Uterus (tissue), 2 donors: ENCODE data around the gene RAD51B.

Source experiments
- POLR2A ChIP-seq, 2 donors: fragments of 450-650 bp; IDR thresholded peaks; one replicate each; pipeline ENCODE4 v1.6.1; 2016; ENCODE audit warnings: antibody characterized with exemption in 2 of 2, mild to moderate bottlenecking in 1 of 2, moderate library complexity in 1 of 2
- TF ChIP-seq, protein P1 (sequence below), 4 experiments: fragments of 200-600 bp in 2 of 4; fragments of 450-650 bp in 2 of 4; sonication (generic) in 2 of 4; IDR thresholded peaks; one replicate each; pipeline ENCODE4 v1.5.1; 2016 to 2019; ENCODE audit warnings: antibody characterized with exemption in 4 of 4, mild to moderate bottlenecking in 2 of 4, moderate library complexity in 1 of 4

DNA sequence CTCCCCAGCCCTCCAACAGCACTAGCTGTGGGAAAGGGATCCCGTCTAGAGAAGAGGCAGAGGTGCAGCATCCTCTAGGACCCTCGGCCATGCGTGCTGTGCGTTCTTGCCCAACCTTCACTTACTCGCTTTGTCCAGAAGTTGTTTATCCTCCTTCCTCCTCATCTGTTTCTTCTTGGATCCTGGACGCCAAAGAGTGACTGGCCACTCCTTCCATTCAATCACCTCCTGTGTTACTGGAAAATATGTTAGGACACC is 832.8 kb downstream of the RAD51B start:
- TF ChIP-seq, protein P1, sequence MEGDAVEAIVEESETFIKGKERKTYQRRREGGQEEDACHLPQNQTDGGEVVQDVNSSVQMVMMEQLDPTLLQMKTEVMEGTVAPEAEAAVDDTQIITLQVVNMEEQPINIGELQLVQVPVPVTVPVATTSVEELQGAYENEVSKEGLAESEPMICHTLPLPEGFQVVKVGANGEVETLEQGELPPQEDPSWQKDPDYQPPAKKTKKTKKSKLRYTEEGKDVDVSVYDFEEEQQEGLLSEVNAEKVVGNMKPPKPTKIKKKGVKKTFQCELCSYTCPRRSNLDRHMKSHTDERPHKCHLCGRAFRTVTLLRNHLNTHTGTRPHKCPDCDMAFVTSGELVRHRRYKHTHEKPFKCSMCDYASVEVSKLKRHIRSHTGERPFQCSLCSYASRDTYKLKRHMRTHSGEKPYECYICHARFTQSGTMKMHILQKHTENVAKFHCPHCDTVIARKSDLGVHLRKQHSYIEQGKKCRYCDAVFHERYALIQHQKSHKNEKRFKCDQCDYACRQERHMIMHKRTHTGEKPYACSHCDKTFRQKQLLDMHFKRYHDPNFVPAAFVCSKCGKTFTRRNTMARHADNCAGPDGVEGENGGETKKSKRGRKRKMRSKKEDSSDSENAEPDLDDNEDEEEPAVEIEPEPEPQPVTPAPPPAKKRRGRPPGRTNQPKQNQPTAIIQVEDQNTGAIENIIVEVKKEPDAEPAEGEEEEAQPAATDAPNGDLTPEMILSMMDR (IDR thresholded peaks at IDR 0.05): no peak
- no peak for TF ChIP-seq POLR2A (IDR thresholded peaks at IDR 0.05)
